HG03045 (cell line): ENCODE results near the gene MAN1A2.
"Not testable (repeated sequence)": the region's sequence is repeated elsewhere in the genome, so short reads cannot be mapped to it uniquely, and the experiment has no call there.

Experiments
- ATAC-seq: cut with Tn5 transposase; IDR thresholded peaks from one replicate; pipeline ENCODE4 v1.9.1; 2021; ENCODE audit warnings: mild to moderate bottlenecking, moderate library complexity; ENCODE audit not compliant: unreplicated experiment

The MAN1A2 gene

GRCh38 chr1:117555806-117556205 is 188.6 kb downstream of the MAN1A2 start:
- no peak for ATAC-seq

DNA sequence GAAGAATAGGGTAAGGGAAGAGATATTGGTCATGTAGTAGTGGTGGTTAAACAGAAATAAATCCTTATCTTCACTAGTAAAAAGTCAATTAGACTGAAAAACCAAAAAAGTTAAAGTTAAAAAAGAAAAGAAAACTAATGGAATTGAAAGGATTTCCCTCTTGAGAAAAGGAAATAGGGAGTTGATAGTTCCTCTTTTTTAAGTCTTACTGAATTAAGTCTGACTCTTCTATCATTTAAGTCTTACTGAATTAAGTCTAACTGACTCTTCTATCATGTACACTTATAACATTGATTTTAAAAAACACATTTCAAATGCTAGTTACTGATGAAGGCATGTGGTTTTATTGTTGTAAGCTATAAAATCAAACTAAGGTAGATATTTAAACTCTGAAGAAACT is 189.1 kb downstream of the MAN1A2 start:
- ATAC-seq = no peak

- no peak for ATAC-seq
Measured at GRCh38 chr1:117556976-117557375, 189.7 kb downstream of the MAN1A2 start.

GRCh38 chr1:117558451-117558850 is 191.2 kb downstream of the MAN1A2 start:
- not testable (repeated sequence) for ATAC-seq

DNA sequence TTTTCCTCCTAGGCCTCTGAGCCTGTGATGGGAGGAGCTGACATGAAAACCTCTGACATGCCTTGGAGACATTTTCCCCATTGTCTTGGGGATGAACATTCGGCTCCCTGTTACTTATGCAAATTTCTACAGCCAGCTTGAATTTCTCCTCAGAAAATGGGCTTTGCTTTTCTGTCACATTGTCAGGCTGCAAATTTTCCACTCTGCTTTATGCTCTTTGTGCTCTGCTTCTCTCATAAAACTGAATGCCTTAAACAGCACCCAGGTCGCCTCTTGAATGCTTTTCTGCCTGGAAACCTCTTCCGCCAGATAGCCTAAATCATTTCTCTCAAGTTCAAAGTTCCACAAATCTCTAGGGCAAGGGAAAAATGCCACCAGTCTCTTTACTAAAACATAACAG is 191.9 kb downstream of the MAN1A2 start:
- ATAC-seq = no peak

DNA sequence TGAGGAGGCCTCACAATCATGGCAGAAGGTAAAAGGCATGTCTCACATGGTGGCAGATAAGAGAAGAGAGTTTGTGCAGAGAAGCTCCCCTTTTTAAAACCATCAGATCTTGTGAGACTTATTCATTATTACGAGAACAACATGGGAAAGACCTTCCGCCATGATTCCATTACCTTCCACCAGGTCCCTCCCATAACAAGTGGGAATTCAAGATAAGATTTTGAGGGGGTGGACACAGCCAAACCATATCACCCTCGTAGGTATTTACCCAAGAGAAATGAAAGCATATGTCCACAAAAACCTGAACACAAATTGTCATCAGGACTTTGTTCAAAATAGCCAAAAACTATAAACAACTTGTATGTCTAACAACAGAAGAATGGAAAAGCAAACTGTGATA is 192.7 kb downstream of the MAN1A2 start:
- ATAC-seq = no peak

DNA sequence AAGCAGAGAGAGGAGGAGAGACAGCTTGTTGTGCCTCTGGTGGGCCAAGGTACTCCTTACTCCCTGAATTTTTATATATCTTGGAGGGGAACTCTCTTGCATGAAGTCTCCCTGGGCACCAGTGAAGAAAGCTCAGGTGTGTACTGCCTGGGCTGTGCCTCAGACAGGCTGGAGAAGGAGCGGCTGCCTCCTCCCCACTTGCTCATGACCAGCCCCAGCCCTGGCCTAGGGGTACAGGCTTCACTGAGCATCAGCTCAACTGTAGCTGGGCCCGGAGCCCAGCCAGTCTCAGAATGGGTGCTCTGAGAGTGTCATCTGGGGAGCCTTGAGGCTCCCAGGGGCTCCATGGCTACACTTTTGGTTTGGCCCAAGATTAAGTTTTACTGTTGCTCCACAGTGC is 193.8 kb downstream of the MAN1A2 start:
- ATAC-seq = no peak

- ATAC-seq = no peak
Measured at GRCh38 chr1:117561551-117561950, 194.3 kb downstream of the MAN1A2 start.

DNA sequence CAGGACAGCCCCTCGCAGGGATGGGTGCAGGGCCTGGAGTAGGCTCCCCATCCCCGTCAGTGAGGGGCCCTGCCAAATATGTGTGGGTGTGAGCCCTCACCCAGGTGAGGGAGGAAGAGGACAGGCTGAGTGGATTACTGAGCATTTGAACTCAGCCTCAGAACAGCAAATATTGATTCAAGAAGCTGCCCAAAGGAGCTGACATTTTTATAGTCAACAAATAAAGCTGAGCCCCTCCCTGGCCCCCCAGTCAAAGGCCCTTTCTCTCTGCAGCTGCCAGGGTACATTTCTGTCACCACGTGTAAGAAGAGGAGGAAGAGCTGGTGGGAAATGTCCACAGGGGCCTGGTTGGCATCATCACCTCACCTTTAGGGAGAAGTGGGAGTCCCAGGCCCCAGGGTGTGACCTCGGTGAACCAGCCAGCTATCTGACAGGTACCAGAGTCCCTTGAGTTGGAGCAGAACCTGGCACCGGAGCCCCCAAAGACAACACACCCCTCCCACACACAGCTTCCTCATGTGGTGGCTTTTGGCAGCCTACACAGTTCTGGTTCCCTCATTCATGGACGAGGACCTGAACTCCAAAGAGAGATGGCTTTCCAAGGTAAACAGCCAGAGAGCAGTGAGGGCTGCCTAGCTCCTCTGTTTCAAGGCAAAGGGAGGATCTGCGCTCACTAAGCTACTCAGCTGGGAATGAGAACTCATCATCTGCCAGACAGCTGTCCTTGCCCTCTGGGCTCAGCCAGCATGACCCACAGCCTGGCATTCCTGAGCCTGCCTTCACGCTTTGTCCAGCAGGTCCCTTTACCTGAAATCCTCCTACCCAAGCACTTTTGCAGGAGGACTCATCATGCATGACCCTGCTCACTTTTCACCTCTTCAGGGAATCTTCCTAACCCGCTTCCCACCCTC is 195.6 kb downstream of the MAN1A2 start:
- no peak for ATAC-seq

- ATAC-seq = no peak
Measured at GRCh38 chr1:117563492-117563875, 196.2 kb downstream of the MAN1A2 start.

DNA sequence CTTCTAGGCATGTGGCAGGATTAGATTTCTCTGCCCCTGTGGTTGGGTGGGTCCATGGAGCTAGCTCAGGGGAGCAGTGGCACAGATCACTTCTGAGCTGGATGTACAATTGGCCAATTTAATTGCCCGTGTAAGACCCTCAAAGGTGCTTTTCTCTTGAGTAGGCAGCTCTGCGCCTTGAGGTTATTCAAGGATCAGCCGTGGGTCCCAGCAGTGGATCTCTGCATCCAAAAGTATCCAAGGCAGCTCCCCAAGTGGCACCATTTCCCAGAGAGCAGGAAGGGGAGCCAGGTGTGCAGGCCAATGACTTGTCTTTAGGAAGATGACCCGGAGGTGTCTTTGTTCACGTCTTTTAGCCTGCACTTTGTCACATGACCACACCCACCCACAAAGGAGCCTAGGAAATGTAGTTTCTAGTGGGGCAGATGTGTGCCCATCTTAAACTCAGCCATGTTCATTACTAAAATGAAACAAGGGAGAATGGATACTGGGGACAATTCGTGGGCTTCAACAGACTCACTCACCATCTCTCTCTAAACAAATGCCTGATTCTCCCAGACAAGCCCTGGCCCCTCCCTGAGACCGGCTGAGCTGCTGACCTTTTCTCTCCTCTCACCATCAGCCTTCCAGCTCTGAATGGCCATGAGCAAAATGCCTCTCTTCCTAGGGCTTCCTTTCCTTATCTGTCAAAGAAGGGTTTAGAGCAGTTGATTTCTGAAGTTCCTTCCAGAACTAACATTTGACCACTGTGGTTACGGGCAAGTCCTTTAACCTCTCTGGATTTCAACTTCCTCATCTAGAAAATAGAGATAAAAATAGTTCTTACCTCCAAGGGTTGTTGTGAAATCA is 197.2 kb downstream of the MAN1A2 start:
- no peak for ATAC-seq

- ATAC-seq = no peak
Measured at GRCh38 chr1:117565076-117565556, 197.9 kb downstream of the MAN1A2 start.

GRCh38 chr1:117565745-117566455 is 198.7 kb downstream of the MAN1A2 start:
- ATAC-seq = no peak

GRCh38 chr1:117566556-117566955 is 199.3 kb downstream of the MAN1A2 start:
- ATAC-seq = no peak

GRCh38 chr1:117567435-117567834 is 200.2 kb downstream of the MAN1A2 start:
- no peak for ATAC-seq

DNA sequence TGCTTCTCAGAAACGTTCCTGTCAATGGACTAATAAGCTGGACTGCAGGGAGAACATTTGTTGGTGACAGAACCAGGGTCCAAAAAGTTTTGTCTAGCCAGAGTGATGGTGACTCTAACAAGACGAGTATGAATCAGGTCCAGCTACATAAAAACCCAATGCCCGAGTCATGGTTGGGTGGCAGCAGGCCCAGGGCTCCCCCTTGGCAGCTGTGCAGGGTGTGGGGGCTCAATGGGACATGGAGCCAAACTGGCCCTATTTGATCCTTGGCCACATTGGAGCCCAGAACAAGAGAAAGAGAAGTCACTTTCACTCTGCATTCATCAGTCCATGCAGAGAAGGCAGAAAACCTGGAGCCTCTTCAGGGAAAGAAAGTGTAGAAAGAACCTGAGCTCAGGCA is 200.7 kb downstream of the MAN1A2 start:
- no peak for ATAC-seq

DNA sequence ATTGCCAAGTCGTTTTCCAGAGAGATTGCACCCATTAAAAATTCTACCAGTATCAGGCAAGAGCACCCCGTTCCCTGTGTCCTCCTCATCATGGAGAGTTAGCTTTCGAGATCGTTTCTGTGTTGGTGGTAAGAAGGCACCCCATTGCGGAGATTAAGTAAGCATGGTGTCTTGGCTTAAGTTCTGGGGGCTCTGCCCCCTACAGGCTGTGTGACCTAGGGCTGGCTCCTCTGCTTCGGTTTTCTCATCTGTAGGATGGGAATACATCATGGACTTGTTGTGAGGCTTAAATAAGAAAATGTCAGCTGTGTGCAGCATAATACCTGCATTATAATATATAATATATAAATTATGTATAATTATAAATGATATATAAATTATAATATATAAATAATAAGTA is 201.8 kb downstream of the MAN1A2 start:
- ATAC-seq = no peak

DNA sequence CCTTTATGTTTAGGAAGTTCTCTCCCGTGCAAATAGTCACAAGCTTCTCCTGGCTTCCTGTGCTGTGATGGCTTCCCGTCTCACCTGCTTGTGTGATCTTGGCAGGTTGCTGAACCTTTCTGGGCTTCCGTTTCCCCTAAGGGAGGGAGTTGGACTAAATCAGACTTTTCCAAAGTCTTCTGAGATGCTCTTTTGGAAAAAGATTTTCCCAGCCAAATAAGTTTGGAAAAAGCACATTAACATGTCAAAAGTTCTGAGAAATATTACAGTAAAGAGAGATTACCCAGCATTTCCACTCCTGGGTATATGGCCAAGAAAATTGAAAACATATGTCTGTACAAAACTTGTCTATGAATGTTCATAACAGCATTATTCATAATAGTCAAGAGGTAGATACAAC is 202.6 kb downstream of the MAN1A2 start:
- ATAC-seq = no peak

- ATAC-seq = no peak
Measured at GRCh38 chr1:117570988-117571409, 203.8 kb downstream of the MAN1A2 start.

GRCh38 chr1:117571496-117571895 is 204.2 kb downstream of the MAN1A2 start:
- no peak for ATAC-seq

GRCh38 chr1:117572546-117572945 is 205.3 kb downstream of the MAN1A2 start:
- no peak for ATAC-seq
